Measurements from ENCODE around the gene LRRC18. TPM values are rescaled to one million over a fixed set of nuclear protein-coding genes. Genes with fewer than 3 reads are reported as not detected.

The LRRC18 gene
- total RNA-seq, 1 experiment from 2014 or later, result not detected

DNA sequence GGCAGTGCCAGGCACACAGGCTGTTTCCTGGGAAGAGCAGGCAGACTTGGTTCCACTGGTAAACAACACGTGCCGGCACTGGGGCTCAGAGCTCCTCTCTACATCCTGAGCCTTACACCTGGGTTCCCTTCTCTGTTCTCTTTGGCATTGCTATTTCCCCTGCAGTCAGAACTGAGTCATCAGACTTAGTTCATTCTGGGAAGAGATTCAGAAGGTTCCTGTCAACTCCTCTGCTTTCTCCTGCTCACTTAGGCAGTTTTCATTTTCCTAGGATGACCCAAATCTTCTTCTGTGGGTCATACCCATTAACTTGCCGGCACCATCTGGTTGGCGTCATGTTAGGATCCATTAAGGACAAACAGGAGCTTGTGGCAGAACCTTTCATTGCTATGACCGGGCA lies 33.4 kb upstream of the LRRC18 start:
- Histone ChIP-seq H3K9me3 (ENCODE audit: control insufficient read depth in 1 of 2, insufficient read depth in 1 of 2, low read depth in 1 of 2, low read length in 2 of 2) (no peaks in the 10 kb centered on the region), H3K4me2 (ENCODE audit: low read length) (no peak overlapping the region), H3K27me3 (ENCODE audit: insufficient read depth, low read length) (peaks cover 19% of the 10 kb centered on the region; the same call in 1 of the 2 replicates), H3K4me3 (replicated peaks in 1 of 2; ENCODE audit: low read depth in 1 of 2, low read length in 2 of 2) (no peak overlapping the region), H3K27ac (ENCODE audit: low read depth, low read length) (no peak overlapping the region), H4K20me1 (ENCODE audit: insufficient read depth) (no peaks in the 10 kb centered on the region), H3K79me2 (ENCODE audit: insufficient read depth, low read length) (no peaks in the 10 kb centered on the region), H3K9ac (ENCODE audit: low read length) (no peak overlapping the region), H3K9me2 (ENCODE audit: insufficient read depth) (no peaks in the 10 kb centered on the region), H2AFZ (ENCODE audit: low read depth, low read length, poor library complexity, severe bottlenecking) (no peak overlapping the region), H3K36me3 (ENCODE audit: control insufficient read depth in 1 of 2, insufficient read depth in 2 of 2, low read length in 2 of 2) (no peaks in the 10 kb centered on the region), H3K4me1 (ENCODE audit: control insufficient read depth in 1 of 2, insufficient read depth in 2 of 2, low read length in 2 of 2) (no peaks in the 10 kb centered on the region)
- ATAC-seq (no peak), DNase-seq (ENCODE audit: low read depth, low spot score) (no peak)
- ChIA-PET CTCF (no interaction called here), RAD21 (ENCODE audit: low non-redundant PET in 1 of 2, low total read pairs in 2 of 2, uncharacterized antibody in 2 of 2, unreplicated experiment in 2 of 2) (no interaction called here), POLR2A (no interaction called here)
- TF ChIP-seq ZFX (IDR thresholded peaks at IDR 0.05), result no peak
- TF ChIP-seq FOSL1 (IDR thresholded peaks at IDR 0.05; ENCODE audit: low read depth), result no peak
- TF ChIP-seq POLR2A (IDR thresholded peaks at IDR 0.05; ENCODE audit: borderline replicate concordance, extremely low read depth, insufficient read depth, insufficient read length), result no peak
- no peak for TF ChIP-seq SRF (IDR thresholded peaks at IDR 0.05; ENCODE audit: low read depth)
- BruUV-seq (replicated peaks), result no TSS peak
- intact Hi-C loops (cut with micrococcal nuclease), result no loop called here

DNA sequence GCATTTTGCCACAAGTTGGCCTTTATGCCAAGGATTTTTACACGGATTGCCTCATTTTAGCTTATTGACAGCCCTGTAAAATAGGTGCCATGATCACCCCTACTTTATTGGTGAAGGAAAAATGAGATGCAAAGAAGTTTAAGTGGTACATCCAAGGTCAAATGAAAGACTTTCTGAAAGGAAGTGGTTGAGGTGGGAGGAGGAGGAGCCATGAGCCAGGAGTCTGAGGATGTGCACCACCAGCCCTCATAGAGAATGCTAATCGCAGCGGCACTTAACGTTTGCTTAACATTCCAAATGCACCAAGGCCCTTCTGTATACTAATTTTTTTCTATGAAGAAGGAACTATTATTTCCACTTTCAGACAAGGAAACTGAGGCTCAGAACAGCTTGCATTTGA lies 31.0 kb upstream of the LRRC18 start:
- H2AFZ ChIP-seq (ENCODE audit: low read depth, low read length, poor library complexity, severe bottlenecking), result no peak overlapping the region
- no peaks in the 10 kb centered on the region for H3K36me3 ChIP-seq (ENCODE audit: control insufficient read depth in 1 of 2, insufficient read depth in 2 of 2, low read length in 2 of 2)
- H3K27ac ChIP-seq (ENCODE audit: low read depth, low read length), result no peak overlapping the region
- peaks cover 35% of the 10 kb centered on the region; the same call in 1 of the 2 replicates for H3K27me3 ChIP-seq (ENCODE audit: insufficient read depth, low read length)
- no TSS peak for BruUV-seq (replicated peaks)
- no peaks in the 10 kb centered on the region for H3K79me2 ChIP-seq (ENCODE audit: insufficient read depth, low read length)
- no peak for TF ChIP-seq ELF1 (IDR thresholded peaks at IDR 0.05; ENCODE audit: borderline replicate concordance, low read depth)
- TF ChIP-seq, protein P1, sequence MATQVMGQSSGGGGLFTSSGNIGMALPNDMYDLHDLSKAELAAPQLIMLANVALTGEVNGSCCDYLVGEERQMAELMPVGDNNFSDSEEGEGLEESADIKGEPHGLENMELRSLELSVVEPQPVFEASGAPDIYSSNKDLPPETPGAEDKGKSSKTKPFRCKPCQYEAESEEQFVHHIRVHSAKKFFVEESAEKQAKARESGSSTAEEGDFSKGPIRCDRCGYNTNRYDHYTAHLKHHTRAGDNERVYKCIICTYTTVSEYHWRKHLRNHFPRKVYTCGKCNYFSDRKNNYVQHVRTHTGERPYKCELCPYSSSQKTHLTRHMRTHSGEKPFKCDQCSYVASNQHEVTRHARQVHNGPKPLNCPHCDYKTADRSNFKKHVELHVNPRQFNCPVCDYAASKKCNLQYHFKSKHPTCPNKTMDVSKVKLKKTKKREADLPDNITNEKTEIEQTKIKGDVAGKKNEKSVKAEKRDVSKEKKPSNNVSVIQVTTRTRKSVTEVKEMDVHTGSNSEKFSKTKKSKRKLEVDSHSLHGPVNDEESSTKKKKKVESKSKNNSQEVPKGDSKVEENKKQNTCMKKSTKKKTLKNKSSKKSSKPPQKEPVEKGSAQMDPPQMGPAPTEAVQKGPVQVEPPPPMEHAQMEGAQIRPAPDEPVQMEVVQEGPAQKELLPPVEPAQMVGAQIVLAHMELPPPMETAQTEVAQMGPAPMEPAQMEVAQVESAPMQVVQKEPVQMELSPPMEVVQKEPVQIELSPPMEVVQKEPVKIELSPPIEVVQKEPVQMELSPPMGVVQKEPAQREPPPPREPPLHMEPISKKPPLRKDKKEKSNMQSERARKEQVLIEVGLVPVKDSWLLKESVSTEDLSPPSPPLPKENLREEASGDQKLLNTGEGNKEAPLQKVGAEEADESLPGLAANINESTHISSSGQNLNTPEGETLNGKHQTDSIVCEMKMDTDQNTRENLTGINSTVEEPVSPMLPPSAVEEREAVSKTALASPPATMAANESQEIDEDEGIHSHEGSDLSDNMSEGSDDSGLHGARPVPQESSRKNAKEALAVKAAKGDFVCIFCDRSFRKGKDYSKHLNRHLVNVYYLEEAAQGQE (IDR thresholded peaks at IDR 0.05; ENCODE audit: low read depth), result no peak
- no peak overlapping the region for H3K9ac ChIP-seq (ENCODE audit: low read length)
- H4K20me1 ChIP-seq (ENCODE audit: insufficient read depth), result no peaks in the 10 kb centered on the region
- H3K4me3 ChIP-seq (replicated peaks in 1 of 2; ENCODE audit: low read depth in 1 of 2, low read length in 2 of 2), result no peak overlapping the region
- ChIA-PET RAD21 (ENCODE audit: low non-redundant PET in 1 of 2, low total read pairs in 2 of 2, uncharacterized antibody in 2 of 2, unreplicated experiment in 2 of 2) (no interaction called here), POLR2A (no interaction called here), CTCF (no interaction called here)
- ATAC-seq (no peak), DNase-seq (ENCODE audit: low read depth, low spot score) (no peak)
- no peaks in the 10 kb centered on the region for H3K9me3 ChIP-seq (ENCODE audit: control insufficient read depth in 1 of 2, insufficient read depth in 1 of 2, low read depth in 1 of 2, low read length in 2 of 2)
- no peaks in the 10 kb centered on the region for H3K9me2 ChIP-seq (ENCODE audit: insufficient read depth)
- H3K4me1 ChIP-seq (ENCODE audit: control insufficient read depth in 1 of 2, insufficient read depth in 2 of 2, low read length in 2 of 2), result no peaks in the 10 kb centered on the region
- H3K4me2 ChIP-seq (ENCODE audit: low read length), result no peak overlapping the region
- intact Hi-C loops (cut with micrococcal nuclease), result no loop called here

Data from HCT116 (cell line).